CD4-positive, alpha-beta T cell treated with Interleukin-6 at 100 ng/mL for 8 hours (primary cell): ENCODE results near the gene YARS1.
"Not testable (repeated sequence)": the region's sequence is repeated elsewhere in the genome, so short reads cannot be mapped to it uniquely, and the experiment has no call there.

Experiments used
- DNase-seq: peaks from one replicate; pipeline ENCODE4 v3.0.0-alpha.2; 2020; ENCODE audit warnings: mixed read lengths, low spot score

YARS1 gene

DNA sequence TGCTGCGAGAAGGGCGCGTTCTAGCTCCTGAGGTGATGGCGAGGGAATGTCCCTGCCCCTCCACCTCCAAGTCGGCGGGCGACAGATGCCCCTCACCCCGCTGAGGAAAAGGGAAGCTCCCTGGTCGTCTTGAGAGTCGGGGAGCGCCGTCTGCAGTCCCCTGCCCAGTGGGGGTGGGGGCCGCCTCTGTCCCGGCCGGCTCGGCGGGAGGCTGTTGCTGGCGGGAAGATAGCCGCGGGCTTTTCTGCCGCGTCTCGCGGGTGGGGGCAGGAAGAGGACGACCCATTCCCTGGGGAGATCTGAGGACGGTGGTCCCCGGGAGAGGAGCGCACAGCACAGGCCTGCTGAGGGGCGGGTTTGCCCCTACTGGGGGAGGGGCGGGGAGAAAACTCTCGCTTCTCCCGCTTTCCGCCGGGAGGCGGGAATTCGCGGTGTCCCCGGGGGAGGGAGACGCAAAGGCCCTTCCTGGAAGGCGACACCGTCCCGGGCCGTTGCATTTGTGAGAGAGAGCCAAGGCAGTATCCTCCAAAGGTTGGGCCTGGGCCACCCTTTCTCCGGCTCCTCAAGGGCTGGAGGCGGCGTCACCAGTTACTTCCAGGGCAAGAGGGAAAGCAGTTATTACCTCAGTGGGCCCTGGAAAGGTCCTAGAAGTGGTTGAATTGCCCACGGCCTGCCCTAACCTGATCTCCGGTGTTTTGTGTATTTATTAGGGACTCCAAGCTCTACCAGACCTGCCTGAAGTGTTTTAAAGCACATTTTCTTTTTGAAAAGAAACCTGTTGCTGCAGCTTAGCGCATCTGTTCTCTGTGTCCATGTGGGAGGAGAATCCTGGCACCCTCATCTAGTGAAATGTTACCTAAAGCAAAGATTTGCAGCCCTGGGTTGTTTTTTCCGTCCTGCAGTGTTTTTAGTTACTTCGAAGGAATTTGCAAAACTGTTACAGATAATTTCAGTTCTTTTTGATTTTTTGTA is 943 bp upstream of the YARS1 start:
- peak; percentile 8 for DNase-seq

DNA sequence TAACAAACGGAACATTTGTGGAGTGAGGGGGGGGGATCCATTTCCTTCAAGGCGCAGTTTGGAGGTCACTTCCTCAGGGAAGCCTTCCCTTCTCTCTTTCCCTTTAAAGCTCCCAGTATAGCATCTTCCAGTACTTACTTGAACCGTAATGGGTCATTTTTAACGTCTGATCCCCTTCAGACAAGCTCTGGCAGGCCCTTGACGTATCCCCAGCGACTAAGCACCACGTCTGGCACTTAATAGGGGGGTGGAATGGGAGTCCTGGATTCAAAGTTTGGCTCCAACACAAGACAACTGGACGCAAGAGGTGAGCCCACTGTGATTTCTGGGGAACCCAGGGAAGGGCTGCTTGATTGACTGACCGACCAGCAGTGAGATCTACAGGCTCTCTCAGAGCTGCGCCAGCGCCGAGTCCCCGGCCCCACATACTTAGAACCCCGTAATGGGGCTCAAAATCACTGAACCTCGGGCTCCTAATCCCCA is 441 bp downstream of the YARS1 start:
- DNase-seq, result no peak

DNA sequence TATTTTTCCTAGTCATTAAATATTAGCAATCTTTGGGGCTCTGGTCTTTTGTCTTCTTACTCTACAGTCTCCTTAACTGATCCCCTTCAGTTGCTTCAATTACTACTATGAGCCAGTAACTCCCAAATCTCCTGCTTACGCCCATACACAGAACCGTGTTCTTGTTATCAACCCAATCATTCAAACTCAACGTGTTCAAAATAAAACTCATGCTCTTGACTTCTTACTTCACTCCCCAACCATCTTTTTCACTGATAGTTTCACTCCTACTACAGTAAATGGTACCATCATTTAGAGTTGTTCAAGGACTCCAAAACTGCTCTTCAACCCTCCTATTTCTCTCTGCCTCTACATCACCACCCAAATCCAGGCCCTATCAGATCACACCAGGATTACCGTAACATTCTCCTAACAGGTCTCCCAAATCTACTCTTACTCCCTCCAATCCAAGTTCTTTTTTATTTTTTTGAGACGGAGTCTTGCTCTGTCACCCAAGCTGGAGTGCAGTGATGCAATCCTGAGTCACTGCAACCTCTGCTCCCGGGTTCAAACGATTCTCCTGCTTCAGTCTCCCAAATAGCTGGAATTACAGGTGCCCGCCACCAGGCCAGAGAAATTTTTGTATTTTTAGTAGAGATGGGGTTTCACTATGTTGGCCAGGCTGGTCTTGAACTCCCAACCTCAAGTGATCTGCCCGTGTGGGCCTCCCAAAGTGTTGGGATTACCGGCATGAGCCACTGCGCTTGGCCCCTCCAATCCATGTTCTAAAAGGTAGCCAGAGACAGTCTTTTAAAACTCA is 3.0 kb downstream of the YARS1 start:
- DNase-seq, result no peak

DNA sequence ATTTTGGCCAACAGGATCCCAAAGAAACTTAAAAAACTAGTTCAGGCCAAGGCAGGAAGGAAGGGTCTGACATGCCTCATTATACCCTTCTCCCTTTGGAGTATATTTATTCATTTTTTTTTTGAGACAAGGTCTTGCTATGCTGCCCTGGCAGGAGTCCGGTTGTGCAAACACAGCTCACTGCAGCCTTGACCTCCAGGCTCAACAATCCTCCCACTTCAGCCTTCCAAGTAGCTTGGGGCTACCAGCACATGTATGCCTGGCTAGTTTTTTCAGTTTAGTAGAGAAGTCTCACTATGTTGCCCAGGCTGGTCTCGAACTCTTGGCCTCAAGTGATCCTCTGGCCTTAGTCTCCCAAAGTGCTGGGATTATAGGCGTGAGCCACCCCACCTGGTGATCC is 5.2 kb downstream of the YARS1 start:
- DNase-seq, result no peak

DNA sequence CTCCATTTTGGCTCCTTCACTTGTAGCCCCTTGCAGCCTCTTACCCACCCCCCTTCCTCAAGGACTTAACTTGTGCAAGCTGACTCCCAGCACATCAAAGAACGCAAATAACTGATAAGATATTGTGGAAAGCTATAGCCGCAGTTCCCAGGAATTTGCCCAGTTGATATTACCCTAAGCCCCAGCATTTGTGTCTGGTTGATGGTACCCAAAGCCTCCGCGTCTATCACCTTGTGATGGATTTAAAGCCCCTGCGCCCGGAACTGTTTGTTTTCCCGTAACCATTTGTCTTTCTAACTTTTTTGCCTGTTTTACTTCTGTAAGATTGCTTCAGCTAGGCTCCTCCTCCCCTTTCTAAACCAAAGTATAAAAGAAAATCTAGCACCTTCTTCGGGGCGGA is 5.9 kb downstream of the YARS1 start:
- no peak for DNase-seq

DNA sequence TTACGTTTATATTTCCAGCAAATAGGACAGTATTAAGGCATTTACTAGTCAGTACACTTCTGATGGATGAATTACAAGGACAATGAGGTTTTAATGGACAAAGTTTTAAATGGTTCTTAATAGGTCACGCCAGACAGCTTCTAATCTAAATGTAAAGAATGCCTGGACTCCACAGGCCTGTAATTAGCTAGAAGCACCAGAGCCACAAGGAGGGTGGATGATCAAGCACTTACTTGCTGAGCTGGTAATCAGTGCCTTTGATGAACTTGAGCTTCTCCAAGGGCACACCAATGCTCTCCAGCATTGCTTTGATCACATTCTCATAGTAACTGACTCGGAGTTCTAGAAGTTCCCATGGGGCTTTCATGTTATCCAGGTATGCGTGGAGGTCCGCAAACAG is 6.8 kb downstream of the YARS1 start:
- DNase-seq, result no peak

DNA sequence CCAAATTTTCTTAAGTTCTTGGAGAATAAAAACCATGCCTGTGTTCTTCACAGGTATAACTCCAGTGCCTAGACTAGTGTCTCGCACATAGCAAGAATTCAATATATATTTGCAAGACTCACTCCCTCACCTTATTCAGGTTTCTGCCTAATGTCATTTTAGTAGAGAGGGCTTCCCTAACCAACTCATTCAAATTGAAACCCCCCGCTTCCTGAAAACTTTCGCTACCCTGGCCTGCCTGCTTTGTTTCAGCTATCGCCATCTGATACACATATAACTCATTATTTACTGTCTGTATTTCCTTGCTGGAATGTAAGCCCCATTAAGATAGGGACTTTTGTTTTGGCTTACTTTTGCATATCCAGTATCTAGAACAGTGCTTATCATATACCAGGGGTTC is 8.6 kb downstream of the YARS1 start:
- no peak for DNase-seq

DNA sequence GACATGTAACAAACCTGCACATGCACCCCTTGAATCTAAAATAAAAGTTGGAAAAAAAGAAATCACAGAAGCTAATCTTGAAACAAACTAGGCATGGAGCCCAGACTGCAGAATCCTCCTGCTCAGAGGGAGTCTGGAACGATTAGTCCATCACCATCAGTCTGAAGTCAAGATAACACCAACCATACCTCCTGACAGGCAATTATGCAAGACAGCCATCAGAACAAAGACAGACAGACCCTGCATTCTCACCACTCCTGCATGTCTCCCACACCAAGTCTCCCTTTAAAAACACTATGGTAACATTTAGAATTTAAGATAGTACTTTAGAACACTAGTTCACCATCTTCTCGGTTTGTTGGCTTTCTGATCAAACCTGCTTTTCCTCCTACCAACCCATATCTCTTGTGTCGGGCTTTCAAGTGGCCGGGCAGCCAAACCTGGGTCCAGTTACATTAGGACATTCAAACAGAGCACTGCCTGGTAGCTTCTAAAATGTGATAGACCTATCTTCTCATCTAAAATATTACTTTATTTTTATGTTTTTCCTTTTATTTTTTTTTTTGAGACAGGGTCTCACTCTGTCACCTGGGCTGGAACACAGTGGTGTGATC is 10.1 kb downstream of the YARS1 start:
- no peak for DNase-seq

DNA sequence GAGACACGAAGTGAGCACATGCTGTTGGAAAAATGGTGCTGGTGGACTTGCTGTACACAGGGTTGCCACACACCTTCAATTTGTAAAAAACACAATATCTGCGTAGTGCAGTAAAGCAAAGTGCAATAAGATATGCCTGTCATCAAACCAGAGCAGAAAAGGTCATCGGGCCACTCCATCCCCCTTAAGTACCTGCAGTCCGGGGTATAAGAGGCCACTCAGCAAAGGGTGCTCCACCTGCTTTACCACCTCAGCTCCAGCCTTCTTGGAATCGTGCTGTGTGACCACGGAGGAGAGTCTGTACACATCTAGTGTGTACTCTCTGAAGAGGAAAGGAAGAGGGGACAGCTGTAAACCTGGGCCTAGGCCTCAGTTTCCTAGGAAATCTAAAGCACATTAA is 10.9 kb downstream of the YARS1 start:
- no peak for DNase-seq

DNA sequence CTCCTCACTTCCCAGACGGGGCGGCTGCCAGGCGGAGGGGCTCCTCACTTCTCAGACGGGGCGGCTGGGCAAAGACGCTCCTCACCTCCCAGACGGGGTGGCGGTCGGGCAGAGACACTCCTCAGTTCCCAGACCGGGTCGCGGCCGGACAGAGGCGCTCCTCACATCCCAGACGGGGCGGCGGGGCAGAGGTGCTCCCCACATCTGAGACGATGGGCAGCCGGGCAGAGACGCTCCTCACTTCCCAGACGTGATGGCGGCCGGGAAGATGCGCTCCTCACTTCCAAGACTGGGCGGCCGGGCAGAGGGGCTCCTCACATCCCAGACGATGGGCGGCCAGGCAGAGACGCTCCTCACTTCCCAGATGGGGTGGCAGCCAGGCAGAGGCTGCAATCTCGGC is 12.7 kb downstream of the YARS1 start:
- DNase-seq, result not testable (repeated sequence)

DNA sequence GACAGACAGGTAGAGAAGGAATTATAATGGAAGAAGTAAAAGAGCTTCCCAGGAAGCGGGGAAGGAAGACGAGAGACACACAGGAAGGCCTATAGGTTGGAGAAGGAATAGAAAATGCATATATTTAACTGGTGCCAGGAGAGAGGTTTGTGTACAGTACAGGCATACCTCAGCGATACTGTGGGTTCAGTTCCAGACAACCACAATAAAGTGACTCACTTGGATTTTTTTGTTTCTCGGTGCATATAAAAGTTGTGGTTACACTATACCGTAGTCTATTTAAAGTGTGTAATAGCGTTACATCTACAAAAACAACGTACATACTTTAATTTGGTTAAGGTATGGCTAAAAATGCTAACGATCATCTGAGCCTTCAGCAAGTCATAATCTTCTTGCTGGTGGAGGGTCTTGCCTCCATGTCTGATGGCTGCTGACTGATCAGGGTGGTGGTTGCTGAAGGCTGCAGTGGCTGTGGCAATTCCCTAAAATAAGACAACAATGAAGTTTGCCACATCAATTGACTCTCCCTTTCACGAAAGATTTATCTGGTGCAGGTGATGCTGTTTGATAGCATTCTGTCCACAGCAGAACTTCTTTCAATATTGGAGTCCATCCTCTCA is 16.0 kb downstream of the YARS1 start:
- peak; percentile 60 for DNase-seq

DNA sequence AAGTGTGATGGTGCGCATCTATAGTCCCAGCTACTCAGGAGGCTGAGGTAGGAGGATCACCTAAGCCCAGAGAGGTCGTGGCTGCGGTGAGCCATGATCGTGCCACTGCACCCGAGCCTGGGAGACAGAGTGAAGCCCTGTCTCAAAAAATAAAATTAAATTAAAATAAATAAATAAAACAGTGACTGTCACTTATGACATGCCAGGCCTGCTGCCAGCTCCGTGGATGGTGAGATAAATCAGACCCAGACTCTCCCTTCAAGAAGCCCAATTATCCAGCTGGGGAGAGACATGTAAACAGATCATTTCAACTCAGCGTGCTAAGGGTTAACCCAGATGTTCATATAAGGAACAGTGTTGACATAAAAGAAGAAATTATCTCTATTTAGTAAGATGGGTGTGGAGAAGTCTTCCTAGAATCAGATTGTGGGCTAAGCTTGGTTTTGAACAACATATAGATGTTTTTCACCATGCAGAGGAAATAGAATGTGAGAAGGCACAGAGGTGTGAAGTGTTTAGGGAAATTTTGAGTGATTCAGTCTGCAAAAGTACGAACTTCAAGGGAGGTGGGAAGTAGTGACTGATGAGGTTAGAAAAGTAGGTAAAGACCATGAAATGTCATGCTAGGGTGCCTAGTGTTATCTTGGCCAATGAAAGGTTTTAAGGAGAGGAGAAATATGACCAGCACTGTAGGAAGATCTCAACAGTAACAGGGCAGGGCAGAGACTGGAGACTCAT is 18.3 kb downstream of the YARS1 start:
- peak; percentile 64 for DNase-seq

DNA sequence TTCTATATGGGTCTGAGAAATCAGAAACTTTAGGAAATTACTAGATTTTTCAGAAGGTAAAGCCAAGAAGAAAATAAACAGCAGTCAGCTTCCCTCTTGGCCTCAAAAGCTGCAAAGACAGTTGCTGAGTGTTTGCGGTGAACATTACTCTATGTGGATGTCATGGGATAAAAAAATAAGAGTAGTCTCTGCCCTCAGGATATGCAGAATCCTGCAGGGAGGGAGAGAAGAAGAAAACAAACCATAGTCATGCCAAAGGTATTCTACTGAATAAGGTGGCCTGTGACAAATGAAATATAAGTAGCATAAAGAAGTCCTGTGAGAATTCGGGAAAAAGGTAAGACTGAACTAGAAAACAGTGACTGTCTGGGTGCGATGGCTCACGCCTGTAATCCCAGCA is 19.0 kb downstream of the YARS1 start:
- DNase-seq, result no peak

DNA sequence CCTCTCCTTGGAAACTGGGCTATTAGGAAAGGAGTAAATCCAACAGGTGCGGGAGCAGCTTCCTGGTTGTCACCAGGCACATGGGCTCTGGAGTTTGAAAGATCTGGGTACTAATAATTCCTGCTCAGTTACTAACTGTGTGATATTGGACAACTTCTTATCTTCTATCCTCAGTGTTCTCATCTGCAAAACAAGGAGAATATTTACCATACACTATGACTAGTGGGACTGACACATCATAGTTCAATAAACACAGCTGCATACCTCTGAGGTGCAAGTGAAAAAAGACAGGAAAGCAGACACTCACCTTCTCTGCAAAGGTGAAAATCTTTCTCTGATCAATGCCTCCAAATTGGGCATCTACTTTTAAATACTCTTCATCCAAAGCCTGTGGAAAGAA is 19.7 kb downstream of the YARS1 start:
- no peak for DNase-seq

DNA sequence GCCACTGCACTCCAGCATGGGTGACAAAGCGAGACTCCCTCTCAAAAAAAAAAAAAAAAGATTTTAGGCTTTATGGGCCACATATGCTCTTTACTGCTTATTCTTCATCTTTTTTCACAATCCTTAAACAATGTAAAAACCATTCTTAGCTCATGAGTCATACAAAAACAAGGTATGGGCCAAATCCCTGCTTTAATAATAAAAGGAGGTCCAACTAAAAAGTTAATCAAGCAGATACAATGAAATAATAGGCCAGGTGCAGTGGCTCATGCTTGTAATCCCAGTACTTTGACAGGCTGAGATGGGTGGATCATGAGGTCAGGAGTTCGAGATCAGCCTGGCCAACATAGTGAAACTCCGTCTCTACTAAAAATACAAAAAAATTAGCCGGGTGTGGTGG is 21.4 kb downstream of the YARS1 start:
- not testable (repeated sequence) for DNase-seq

DNA sequence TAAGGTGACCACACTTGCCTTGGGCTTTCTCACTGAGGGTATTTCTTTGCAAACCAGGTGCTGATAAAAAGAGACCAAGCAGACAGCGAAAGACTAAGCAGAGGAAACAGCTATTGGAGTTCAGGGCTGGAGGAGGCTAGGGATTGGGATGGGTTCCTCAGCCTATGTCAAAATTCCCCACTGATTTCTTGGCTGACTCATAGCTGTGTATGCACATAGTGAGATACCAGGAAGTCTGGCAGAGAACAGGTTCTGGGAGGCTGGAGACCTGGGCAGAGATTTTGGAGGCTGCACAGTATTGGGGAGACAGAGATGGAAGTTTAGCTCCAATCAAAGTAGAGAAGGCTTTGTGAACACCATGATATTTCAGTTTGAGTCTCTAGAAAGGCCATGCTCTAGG is 25.3 kb downstream of the YARS1 start:
- no peak for DNase-seq

DNA sequence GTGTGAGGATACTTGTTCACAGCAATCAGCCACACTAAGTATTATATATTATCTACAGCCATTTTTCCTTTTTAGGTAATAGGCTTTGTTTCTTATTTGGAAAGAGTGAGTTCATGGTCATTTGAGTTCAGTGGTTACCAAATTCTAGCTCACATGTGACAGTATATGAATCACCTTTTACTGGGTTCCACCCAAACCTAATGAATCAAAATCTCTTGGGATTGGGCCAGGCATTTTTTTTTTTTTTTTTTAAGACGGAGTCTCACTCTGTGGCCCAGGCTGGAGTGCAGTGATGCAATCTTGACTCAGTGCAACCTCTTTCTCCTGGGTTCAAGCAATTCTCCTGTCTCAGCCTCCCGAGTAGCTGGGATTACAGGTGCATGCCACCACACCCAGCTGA is 27.8 kb downstream of the YARS1 start:
- DNase-seq, result not testable (repeated sequence)

DNA sequence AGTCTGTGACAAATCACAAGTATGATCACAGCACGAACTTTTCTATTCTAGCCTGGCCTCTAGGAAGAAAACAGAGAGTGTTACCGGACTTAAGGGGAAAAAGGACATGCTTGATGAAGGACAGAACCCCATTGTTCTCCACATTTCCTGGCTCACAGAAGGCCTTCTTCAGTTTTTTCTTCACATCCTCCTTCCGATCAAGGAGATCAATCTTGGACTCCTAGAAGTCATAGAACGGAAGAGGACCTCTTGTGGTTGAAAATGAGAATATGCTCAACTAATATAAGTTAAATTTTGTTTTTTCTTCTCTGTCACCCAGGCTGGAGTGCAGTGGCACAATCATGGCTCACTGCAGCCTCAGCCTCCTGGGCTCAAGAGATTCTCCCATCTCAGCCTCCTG is 30.3 kb downstream of the YARS1 start:
- no peak for DNase-seq

DNA sequence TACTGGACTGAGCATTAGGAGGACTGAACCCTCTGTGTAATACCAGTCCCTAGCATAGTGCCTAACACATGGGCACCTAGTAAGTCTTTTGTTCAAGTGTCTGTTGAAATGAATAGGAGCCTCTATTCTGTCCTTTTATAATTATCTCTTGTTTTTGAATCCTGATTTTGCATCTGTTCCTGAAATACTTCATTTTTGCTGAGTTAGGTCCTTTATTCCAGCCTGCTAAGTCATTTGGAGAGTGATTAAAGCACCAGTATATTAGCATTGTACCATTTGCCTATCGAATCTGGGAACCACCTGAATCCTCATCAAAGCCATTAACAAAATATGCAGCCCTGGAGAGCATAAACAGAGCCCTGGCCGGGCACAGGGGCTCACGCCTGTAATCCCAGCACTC is 32.3 kb downstream of the YARS1 start:
- no peak for DNase-seq

DNA sequence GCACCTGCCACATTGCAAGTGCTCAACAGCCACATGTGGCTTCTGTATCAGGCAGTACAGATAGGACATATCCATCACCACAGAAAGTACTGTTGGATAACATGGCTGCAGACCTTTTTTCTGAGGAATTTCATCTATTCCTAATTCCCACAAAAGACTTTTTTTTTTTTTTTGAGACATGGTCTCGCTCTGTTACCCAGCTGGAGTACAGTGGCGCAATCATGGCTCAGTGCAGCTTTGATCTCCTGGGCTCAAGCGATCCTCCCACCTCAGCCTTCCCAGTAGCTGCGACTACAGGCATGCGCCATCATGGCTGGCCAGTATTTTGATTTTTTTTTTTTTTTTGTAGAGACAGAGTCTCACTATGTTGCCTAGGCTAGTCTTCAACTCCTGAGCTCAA is 33.3 kb downstream of the YARS1 start:
- DNase-seq, result no peak

DNA sequence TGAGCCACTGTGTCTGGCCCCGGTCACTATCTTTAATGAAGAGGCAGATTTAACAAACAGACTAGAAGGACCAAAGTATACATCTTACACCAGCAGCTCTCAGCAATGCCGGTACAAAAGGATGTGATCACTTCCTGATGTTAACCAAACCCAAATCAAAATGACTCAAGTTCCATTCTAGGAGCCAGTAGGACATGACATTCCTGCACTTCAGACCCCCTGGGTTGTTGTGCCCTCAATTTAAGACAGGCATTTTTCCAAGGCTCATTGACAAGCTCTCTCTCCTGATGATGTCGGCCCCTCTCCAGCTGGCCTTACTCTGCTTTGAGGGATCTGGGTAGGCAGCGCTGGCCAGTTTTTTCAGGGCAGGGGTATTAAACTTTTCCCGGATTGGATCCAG is 35.1 kb downstream of the YARS1 start:
- no peak for DNase-seq
